Amniotic epithelial cell (primary cell): ENCODE results near the gene FOXC1.
A peak's percentile ranks its signal among the peaks of the same experiment; 100 is the strongest.

Source experiments
- DNase-seq: peaks from one replicate; pipeline ENCODE4 v3.0.0-alpha.2; 2010; ENCODE audit warnings: low read depth

FOXC1 gene

GRCh38 chr6:1624058-1624850 lies 14.5 kb downstream of the FOXC1 start:
- no peak for DNase-seq

- DNase-seq: no peak
Observed at GRCh38 chr6:1624851-1625781, 15.4 kb downstream of the FOXC1 start.

GRCh38 chr6:1625794-1626435 lies 16.2 kb downstream of the FOXC1 start:
- DNase-seq: no peak

GRCh38 chr6:1626481-1626880 lies 16.8 kb downstream of the FOXC1 start:
- no peak for DNase-seq

GRCh38 chr6:1627827-1628560 lies 18.3 kb downstream of the FOXC1 start:
- DNase-seq: no peak

- no peak for DNase-seq
Observed at GRCh38 chr6:1629316-1629715, 19.6 kb downstream of the FOXC1 start.

GRCh38 chr6:1630212-1630770 lies 20.6 kb downstream of the FOXC1 start:
- no peak for DNase-seq

GRCh38 chr6:1630771-1631217 lies 21.1 kb downstream of the FOXC1 start:
- DNase-seq: peak; percentile 26

GRCh38 chr6:1631251-1631650 lies 21.5 kb downstream of the FOXC1 start:
- no peak for DNase-seq

GRCh38 chr6:1633366-1634021 lies 23.8 kb downstream of the FOXC1 start:
- no peak for DNase-seq

GRCh38 chr6:1634081-1634480 lies 24.4 kb downstream of the FOXC1 start:
- no peak for DNase-seq

- no peak for DNase-seq
Observed at GRCh38 chr6:1635305-1636010, 25.7 kb downstream of the FOXC1 start.

- DNase-seq: no peak
Observed at GRCh38 chr6:1636272-1636825, 26.6 kb downstream of the FOXC1 start.

- no peak for DNase-seq
Observed at GRCh38 chr6:1636971-1637871, 27.5 kb downstream of the FOXC1 start.

GRCh38 chr6:1639430-1639829 lies 29.7 kb downstream of the FOXC1 start:
- DNase-seq: no peak

- no peak for DNase-seq
Observed at GRCh38 chr6:1640476-1640875, 30.8 kb downstream of the FOXC1 start.

GRCh38 chr6:1641343-1641885 lies 31.7 kb downstream of the FOXC1 start:
- DNase-seq: no peak

- no peak for DNase-seq
Observed at GRCh38 chr6:1643111-1643510, 33.4 kb downstream of the FOXC1 start.
